OCI-LY3 (cell line): Measurements from ENCODE around the gene IGIP.
"Not testable (repeated sequence)": the region's sequence is repeated elsewhere in the genome, so short reads cannot be mapped to it uniquely, and the experiment has no call there.

Experiments used
- H2AFZ ChIP-seq: fragments of 200-600, 300-600 bp; shearing (Covaris generic); 2 replicates; pipeline ENCODE4 v1.6.0; 2014; ENCODE audit warnings: antibody characterized with exemption, low read depth, low read length
- H3K27ac ChIP-seq: fragments of 200-600, 300-600 bp; sonication (generic); 2 replicates; pipeline ENCODE4 v1.5.1; 2014; ENCODE audit warnings: mild to moderate bottlenecking, low read length, moderate library complexity, mixed read lengths
- H3K27me3 ChIP-seq: fragments of 200-600, 300-600 bp; sonication (generic); 2 replicates; pipeline ENCODE4 v1.6.1; 2014; ENCODE audit warnings: low read depth, low read length, mixed read lengths
- H3K36me3 ChIP-seq: fragments of 200-600, 300-600 bp; sonication (generic); replicated peaks from 2 replicates; pipeline ENCODE3; 2014; ENCODE audit warnings: low read depth, low read length, mixed read lengths
- H3K4me1 ChIP-seq: fragments of 300-600, 200-600 bp; sonication (generic); 2 replicates; pipeline ENCODE4 v1.6.1; 2014; ENCODE audit warnings: low read length, mixed read lengths
- H3K4me2 ChIP-seq: fragments of 200-600, 300-600 bp; sonication (generic); 2 replicates; pipeline ENCODE4 v1.6.1; 2014; ENCODE audit warnings: low read length, mixed read lengths
- H3K4me3 ChIP-seq: fragments of 300-600, 200-600 bp; sonication (generic); 2 replicates; pipeline ENCODE4 v1.5.1; 2014; ENCODE audit warnings: antibody characterized with exemption, mild to moderate bottlenecking, low read length, moderate library complexity
- H3K79me2 ChIP-seq: fragments of 300-600, 200-600 bp; shearing (Covaris generic); 2 replicates; pipeline ENCODE4 v1.6.1; 2014; ENCODE audit warnings: mild to moderate bottlenecking, low read length, mixed read lengths
- H3K9ac ChIP-seq: fragments of 300-600, 200-600 bp; shearing (Covaris generic); 2 replicates; pipeline ENCODE4 v1.6.0; 2014; ENCODE audit warnings: mild to moderate bottlenecking, low read length, moderate library complexity
- H3K9me3 ChIP-seq: fragments of 200-600, 300-600 bp; shearing (Covaris generic); 2 replicates; pipeline ENCODE4 v1.6.1; 2014; ENCODE audit warnings: low read length, mixed read lengths; ENCODE audit not compliant: insufficient read depth
- H4K20me1 ChIP-seq: fragments of 200-600, 300-600 bp; sonication (generic); 2 replicates; pipeline ENCODE4 v1.6.1; 2016; ENCODE audit warnings: low read length, mixed read lengths; ENCODE audit not compliant: insufficient read depth
- CTCF ChIP-seq: fragments of 200-600, 300-600 bp; sonication (generic); IDR thresholded peaks from 2 replicates; pipeline ENCODE4 v1.5.1; 2014; ENCODE audit warnings: antibody characterized with exemption, low read length, low read depth
- EZH2phosphoT487 ChIP-seq: fragments of 200-600 bp; shearing (Covaris generic); IDR thresholded peaks from 2 replicates; pipeline ENCODE4 v1.6.1; 2018; ENCODE audit warnings: antibody characterized with exemption, mixed run types, low read depth

Gene IGIP

DNA sequence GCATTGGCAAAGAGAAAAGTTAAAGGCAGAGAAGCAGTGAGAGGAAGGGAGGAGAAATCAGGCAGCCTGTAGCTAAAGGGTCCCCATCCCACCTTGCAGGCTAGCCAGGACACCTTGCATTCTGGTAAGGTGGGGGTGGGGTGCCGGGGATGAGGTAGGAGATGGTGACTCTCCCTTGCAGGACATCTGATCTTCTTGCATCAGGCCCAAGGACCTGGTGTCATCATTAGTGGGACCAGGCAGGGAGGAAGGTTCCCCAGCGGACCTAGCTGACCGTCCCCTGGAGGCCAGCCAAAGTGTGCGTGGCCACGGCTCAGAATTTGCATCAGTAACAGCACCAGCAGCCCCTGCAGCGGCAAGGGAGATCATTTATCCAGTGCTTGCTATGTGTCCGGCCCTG lies 27.5 kb downstream of the IGIP start:
- Histone ChIP-seq H3K27me3 (no peaks in the 10 kb centered on the region), H3K4me1 (peaks cover 5% of the 10 kb centered on the region), H3K9ac (no peak overlapping the region), H3K79me2 (no peaks in the 10 kb centered on the region), H4K20me1 (no peaks in the 10 kb centered on the region), H3K36me3 (no peaks in the 10 kb centered on the region), H3K4me3 (no peak overlapping the region), H3K4me2 (no peak overlapping the region), H3K27ac (no peak overlapping the region), H3K9me3 (no peaks in the 10 kb centered on the region), H2AFZ (no peak overlapping the region)
- TF ChIP-seq CTCF (no peak), EZH2phosphoT487 (no peak)

GRCh38 chr5:140153905-140154304 lies 28.2 kb downstream of the IGIP start:
- no peaks in the 10 kb centered on the region for H3K79me2 ChIP-seq
- TF ChIP-seq CTCF (no peak), EZH2phosphoT487 (no peak)
- H3K27ac ChIP-seq = no peak overlapping the region
- peaks cover 5% of the 10 kb centered on the region for H3K4me1 ChIP-seq
- H3K4me3 ChIP-seq = no peak overlapping the region
- no peak overlapping the region for H3K4me2 ChIP-seq
- H3K9me3 ChIP-seq = no peaks in the 10 kb centered on the region
- H3K9ac ChIP-seq = no peak overlapping the region
- H2AFZ ChIP-seq = no peak overlapping the region
- no peaks in the 10 kb centered on the region for H3K36me3 ChIP-seq
- H3K27me3 ChIP-seq = no peaks in the 10 kb centered on the region
- no peaks in the 10 kb centered on the region for H4K20me1 ChIP-seq

DNA sequence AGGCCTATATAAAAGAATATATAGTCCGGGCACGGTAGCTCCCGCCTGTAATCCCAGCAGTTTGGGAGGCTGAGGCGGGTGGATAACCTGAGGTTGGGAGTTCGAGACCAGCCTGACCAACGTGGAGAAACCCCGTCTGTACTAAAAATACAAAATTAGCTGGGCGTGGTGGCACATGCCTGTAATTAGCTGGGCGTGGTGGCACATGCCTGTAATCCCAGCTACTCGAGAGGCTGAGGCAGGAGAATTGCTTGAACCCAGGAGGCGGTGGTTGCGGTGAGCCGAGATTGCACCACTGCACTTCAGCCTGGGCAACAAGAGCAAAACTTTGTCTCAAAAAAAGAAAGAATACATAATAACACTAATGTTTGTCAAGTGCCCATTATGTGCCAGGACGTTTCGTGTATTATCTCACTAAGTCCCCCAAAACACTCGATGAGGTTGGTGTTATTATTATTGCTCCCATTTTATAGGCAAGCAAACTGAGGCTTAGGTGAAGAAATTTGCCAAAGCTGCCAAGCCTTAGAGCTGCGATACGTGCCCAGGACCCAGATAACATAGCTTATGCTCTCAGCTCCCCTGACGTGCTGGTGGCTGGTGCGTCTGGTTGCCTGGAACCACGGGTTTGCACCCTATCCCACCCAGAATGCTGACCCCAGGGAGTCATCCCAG lies 29.1 kb downstream of the IGIP start:
- H3K4me3 ChIP-seq, H3K27ac ChIP-seq, H3K4me1 ChIP-seq, H3K36me3 ChIP-seq, H3K9me3 ChIP-seq, H3K4me2 ChIP-seq, H3K27me3 ChIP-seq, H3K79me2 ChIP-seq, H2AFZ ChIP-seq, H3K9ac ChIP-seq, H4K20me1 ChIP-seq: not testable (repeated sequence)

GRCh38 chr5:140157032-140157781 lies 31.5 kb downstream of the IGIP start:
- H3K79me2 ChIP-seq = no peaks in the 10 kb centered on the region
- peak overlapping the region; percentile 98 for H2AFZ ChIP-seq
- H3K9ac ChIP-seq = peak overlapping the region; percentile 56
- H3K27me3 ChIP-seq = no peaks in the 10 kb centered on the region
- H3K4me3 ChIP-seq = peak overlapping the region; percentile 77
- H4K20me1 ChIP-seq = no peaks in the 10 kb centered on the region
- no peaks in the 10 kb centered on the region for H3K36me3 ChIP-seq
- no peak overlapping the region for H3K27ac ChIP-seq
- no peaks in the 10 kb centered on the region for H3K9me3 ChIP-seq
- peaks cover 5% of the 10 kb centered on the region for H3K4me1 ChIP-seq
- H3K4me2 ChIP-seq = peak overlapping the region; percentile 96
- TF ChIP-seq EZH2phosphoT487 (no peak), CTCF (peak; percentile 73)
